Parathyroid adenoma (tissue), 2 donors: ENCODE results near the gene KLF2.

Source experiments
- H2AFZ ChIP-seq: fragments of 300-600 bp; sonication (generic); one replicate; pipeline ENCODE4 v1.7.0; 2017; ENCODE audit warnings: antibody characterized with exemption, mild to moderate bottlenecking
- H3K27ac ChIP-seq: fragments of 300-600 bp; sonication (generic); one replicate; pipeline ENCODE4 v1.7.0; 2017
- H3K27me3 ChIP-seq: fragments of 300-600 bp; sonication (generic); one replicate; pipeline ENCODE4 v1.7.0; 2017; ENCODE audit warnings: low read length; ENCODE audit not compliant: control insufficient read depth, insufficient read depth
- H3K36me3 ChIP-seq: fragments of 300-600 bp; sonication (generic); one replicate; pipeline ENCODE4 v1.7.0; 2017; ENCODE audit warnings: low read length; ENCODE audit not compliant: control insufficient read depth, insufficient read depth
- H3K4me1 ChIP-seq: fragments of 300-600 bp; sonication (generic); one replicate; pipeline ENCODE4 v1.7.0; 2017; ENCODE audit warnings: control low read depth
- H3K4me2 ChIP-seq: fragments of 300-600 bp; sonication (generic); one replicate; pipeline ENCODE4 v1.7.0; 2017; ENCODE audit warnings: low read length
- H3K4me3 ChIP-seq: fragments of 300-600 bp; sonication (generic); one replicate; pipeline ENCODE4 v1.7.0; 2017; ENCODE audit warnings: low read depth, low read length
- H3K79me2 ChIP-seq: fragments of 300-600 bp; sonication (generic); one replicate; pipeline ENCODE4 v1.7.0; 2017; ENCODE audit warnings: control low read depth
- H3K9ac ChIP-seq: fragments of 300-600 bp; sonication (generic); one replicate; pipeline ENCODE4 v1.7.0; 2017; ENCODE audit warnings: mild to moderate bottlenecking
- H3K9me3 ChIP-seq: fragments of 300-600 bp; sonication (generic); one replicate; pipeline ENCODE4 v1.7.0; 2017; ENCODE audit warnings: low read length; ENCODE audit not compliant: control insufficient read depth
- CTCF ChIP-seq: fragments of 300-600 bp; sonication (generic); IDR thresholded peaks from one replicate; pipeline ENCODE4 v1.7.0; 2017; ENCODE audit warnings: antibody characterized with exemption, mild to moderate bottlenecking
- donor health status: primary hyperparathyroidism.

The KLF2 gene

DNA sequence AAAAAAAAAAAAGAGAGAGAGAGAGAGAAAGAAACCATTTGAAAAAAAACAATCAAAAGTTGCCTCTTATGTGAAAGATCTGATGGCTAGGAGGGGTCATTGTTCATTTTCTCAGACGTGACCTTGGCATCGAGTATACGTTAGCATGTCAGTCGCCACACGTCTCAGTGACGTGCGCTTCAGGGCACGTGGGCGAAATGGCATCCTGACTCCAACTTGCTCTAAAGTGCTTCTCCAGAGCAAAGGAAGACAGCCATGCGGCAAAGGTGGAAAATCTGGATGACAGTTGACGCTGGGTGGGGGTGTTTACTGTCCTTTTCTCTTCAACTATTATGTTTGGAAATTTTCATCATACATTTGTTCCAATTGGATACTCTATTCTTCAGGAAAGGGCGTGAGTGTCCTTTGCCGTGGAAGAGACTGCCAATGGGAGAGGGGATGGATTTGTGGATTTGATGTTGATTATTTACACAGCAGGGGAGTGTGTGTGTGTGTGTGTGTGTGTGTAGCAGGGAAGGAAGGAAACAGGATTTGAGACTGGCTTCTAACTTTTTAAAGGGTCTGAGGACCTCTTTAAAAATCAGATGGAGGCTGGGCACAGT is 25.0 kb downstream of the KLF2 start:
- Histone ChIP-seq H3K4me1 (no peaks in the 10 kb centered on the region), H3K9ac (no peak overlapping the region), H3K27me3 (no peaks in the 10 kb centered on the region), H3K79me2 (no peaks in the 10 kb centered on the region), H3K4me2 (no peak overlapping the region), H3K4me3 (no peak overlapping the region), H2AFZ (no peak overlapping the region), H3K27ac (peak overlapping the region; percentile 21), H3K36me3 (no peaks in the 10 kb centered on the region), H3K9me3 (no peaks in the 10 kb centered on the region)
- TF ChIP-seq CTCF: no peak

- Histone ChIP-seq H3K9ac (no peak overlapping the region), H2AFZ (no peak overlapping the region), H3K4me1 (no peaks in the 10 kb centered on the region), H3K9me3 (no peaks in the 10 kb centered on the region), H3K4me3 (no peak overlapping the region), H3K27ac (no peak overlapping the region), H3K36me3 (no peaks in the 10 kb centered on the region), H3K79me2 (no peaks in the 10 kb centered on the region), H3K27me3 (no peaks in the 10 kb centered on the region), H3K4me2 (no peak overlapping the region)
- TF ChIP-seq CTCF: no peak
Measured at GRCh38 chr19:16351133-16351809, 26.6 kb downstream of the KLF2 start.

- H3K4me2 ChIP-seq: no peak overlapping the region
- H3K79me2 ChIP-seq: no peaks in the 10 kb centered on the region
- H3K9ac ChIP-seq: no peak overlapping the region
- no peak overlapping the region for H3K4me3 ChIP-seq
- H3K27ac ChIP-seq: no peak overlapping the region
- TF ChIP-seq CTCF: no peak
- H3K27me3 ChIP-seq: no peaks in the 10 kb centered on the region
- H3K36me3 ChIP-seq: no peaks in the 10 kb centered on the region
- H3K9me3 ChIP-seq: no peaks in the 10 kb centered on the region
- no peaks in the 10 kb centered on the region for H3K4me1 ChIP-seq
- H2AFZ ChIP-seq: no peak overlapping the region
Measured at GRCh38 chr19:16355293-16356043, 30.8 kb downstream of the KLF2 start.

DNA sequence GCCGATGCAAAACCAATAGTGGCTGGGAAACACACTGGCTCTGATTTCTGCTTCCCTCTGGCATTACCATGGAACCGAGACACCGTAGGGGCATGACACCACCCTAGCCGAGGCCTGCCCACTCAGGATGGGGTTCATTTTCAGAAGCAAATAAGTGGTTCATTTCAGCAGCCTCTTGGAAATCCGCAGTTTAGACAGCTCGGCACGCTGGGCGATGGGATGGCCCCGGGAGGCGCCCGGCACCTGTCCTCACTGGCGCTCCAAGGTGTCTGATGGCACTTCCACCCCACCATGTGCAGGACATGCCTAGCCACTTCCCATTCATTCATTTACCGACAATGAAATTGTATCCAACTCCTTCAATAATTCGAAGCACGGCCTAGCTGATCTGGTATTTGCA is 33.8 kb downstream of the KLF2 start:
- Histone ChIP-seq H3K4me1 (peaks cover 6% of the 10 kb centered on the region), H3K27me3 (no peaks in the 10 kb centered on the region), H3K4me3 (no peak overlapping the region), H3K36me3 (no peaks in the 10 kb centered on the region), H3K9ac (no peak overlapping the region), H3K4me2 (no peak overlapping the region), H3K27ac (no peak overlapping the region), H3K79me2 (no peaks in the 10 kb centered on the region), H2AFZ (no peak overlapping the region), H3K9me3 (no peaks in the 10 kb centered on the region)
- no peak for TF ChIP-seq CTCF
